G401.6 (cell line): ENCODE measurements around the gene PTPRT.

Experiments used
- FAIRE-seq: peaks from 2 replicates; lab custom pipeline; 2012; peaks lifted over from hg19 to GRCh38; lab: Jason Lieb, UNC

PTPRT gene

DNA sequence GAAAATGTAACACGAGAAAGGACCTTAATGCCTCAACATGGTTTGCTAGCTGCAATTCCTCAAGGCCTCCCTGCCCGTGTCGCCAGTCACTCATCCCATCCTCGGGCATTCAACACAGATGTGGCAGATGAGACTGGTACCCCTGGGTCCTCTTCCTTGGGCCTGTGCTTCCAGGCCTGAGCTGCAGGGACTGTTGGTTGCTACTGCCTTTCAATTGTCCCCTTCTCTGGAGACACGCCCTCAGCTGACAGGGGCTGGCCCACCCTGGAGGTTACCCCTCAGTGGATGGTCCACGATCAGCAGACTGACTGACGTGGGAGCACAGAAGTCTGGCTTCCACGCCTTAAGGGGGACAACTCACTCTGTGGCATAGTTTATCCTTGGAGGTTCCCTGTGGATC is 1076.5 kb downstream of the PTPRT start:
- FAIRE-seq = no peak

DNA sequence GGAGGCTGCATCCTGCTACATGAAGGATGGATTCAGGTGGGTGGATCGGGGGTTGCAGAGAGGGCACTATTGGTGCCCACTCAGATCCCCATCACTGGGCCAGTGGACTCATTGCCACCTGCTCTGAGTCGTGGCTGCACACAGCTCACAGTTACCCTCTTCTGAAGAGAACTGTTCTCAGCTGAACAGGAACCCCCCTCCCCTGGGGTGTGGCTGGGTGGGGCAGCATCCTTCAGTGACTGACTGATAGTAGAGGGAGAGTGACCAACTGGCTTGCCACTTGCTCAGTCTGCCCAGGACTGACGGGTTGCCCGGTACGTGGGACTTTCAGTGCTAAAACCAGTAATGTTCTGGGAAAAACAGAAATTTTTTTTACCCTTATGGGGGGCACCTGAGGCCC is 1077.5 kb downstream of the PTPRT start:
- no peak for FAIRE-seq

GRCh38 chr20:42111349-42111748 is 1078.4 kb downstream of the PTPRT start:
- no peak for FAIRE-seq

GRCh38 chr20:42110301-42110700 is 1079.4 kb downstream of the PTPRT start:
- no peak for FAIRE-seq

DNA sequence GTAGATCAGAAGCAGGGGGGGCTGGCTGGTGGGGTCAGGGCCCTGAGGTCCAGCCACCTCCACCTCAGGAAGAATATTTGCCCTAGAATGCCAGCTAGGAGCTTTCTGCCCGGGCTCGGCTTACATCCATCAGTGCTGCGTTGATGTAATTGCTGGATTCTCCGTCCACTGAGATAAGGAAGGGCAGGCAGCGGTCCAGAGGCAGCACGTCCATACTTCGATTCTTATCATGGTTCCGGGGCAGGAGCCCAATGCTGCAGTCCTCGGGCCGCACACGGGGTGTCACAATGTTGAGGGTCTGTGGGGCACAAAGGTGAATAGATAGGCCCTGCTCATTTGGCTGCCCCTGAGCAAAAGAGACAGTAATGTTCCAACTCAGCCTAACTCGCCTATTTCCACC is 1087.7 kb downstream of the PTPRT start:
- FAIRE-seq = no peak

GRCh38 chr20:42100137-42100704 is 1089.5 kb downstream of the PTPRT start:
- FAIRE-seq = no peak

DNA sequence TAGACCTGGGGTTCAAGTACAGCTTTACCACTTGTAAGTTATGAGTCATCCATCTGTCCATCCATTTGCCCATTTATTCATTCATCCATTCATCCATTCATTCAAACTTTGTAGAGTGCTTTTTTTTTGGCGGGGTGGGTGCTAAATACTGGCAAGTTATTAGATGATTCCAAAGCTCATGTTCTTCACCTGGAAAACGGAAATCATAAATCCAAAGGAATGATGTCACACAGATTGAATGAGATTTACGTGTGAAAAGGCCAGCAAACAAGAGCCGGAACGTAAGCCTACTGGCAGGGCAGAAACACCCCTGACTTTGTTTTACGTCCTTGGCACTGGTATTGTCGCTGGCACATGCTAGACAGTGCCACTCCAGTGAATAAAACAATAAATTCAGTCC is 1090.6 kb downstream of the PTPRT start:
- FAIRE-seq = no peak

GRCh38 chr20:42098418-42098817 is 1091.3 kb downstream of the PTPRT start:
- FAIRE-seq = no peak

DNA sequence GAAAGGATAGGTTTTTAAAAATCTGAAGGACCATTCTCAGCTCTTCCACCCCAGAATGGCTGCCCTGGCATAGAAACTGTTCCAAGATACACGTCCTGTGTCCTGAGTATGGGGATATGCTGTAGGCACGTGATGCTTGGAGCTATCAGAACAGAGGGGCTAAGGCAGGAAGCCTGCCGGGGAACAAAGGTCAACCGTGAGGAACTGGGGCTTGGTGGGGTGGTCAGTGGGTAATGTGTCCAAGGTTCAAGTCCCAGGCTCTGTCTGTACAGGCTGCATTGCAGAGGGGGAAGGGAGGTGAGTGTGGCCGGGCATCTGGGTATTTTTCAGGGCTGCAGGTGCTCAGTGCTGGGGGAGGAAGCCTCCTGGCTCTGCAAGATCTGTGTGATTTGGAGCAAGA is 1092.0 kb downstream of the PTPRT start:
- FAIRE-seq = no peak

- FAIRE-seq = no peak
These were observed 1094.5 kb downstream of the PTPRT start for GRCh38 chr20:42095221-42095620.

- no peak for FAIRE-seq
These were observed 1095.9 kb downstream of the PTPRT start for GRCh38 chr20:42093542-42094440.

DNA sequence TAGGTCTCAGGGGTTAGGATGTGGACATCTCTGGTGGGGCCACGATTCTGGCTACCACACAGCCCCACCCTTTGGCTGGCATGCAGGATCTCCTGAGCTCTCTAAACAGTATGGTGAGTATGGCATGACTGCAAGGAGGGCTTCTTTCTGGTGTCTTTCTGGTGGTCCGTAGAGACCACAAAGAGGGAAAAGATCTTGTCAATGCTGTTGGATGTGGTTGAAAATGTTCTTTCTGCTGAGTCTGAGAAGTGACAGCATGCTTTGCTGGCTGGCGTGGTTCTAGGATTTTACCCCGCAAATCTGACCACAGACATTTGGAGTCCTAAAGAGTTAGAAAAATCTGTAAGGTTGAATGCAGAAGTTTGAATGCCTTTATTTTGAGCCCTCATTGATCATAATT is 1096.7 kb downstream of the PTPRT start:
- no peak for FAIRE-seq

DNA sequence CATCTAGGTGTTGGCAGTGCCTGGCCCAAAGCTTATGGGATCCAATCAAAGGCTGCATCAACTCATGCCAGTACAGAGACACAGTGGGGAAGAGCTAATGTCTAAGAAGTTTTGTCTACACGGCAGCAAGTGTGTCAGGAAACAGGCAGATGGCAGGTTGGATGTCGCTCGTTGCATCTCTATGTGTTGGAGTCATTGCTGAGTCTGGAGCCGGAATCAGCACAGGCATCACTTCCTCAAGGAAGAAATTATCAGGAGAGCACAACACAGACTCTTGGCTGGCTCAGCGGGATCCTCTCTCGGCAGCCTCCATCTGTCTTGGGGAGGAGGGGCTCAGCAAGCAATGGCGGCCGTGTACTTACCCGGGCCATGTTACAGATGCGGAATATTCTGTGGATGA is 1104.3 kb downstream of the PTPRT start:
- no peak for FAIRE-seq

GRCh38 chr20:42083280-42083679 is 1106.4 kb downstream of the PTPRT start:
- no peak for FAIRE-seq

DNA sequence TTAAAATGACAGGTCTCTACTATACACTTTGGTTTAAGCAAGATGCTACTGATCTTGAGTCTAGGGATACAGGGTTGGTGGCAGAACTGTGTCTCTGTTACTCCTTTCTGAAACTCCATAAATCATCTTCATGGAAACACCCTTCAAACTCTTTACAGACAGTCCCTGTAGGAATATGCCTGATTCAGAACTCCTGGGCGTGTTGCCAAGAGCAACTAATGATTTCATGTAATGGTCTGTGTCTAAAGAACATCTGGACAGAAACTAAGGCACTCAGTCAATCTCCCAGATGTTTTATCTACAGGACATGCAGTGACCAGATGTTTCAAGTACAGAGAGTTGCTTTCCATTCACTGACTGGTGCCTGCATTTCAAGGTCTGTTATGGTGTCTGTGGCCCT is 1107.1 kb downstream of the PTPRT start:
- FAIRE-seq = no peak

GRCh38 chr20:42080956-42081355 is 1108.8 kb downstream of the PTPRT start:
- no peak for FAIRE-seq

- no peak for FAIRE-seq
These were observed 1114.8 kb downstream of the PTPRT start for GRCh38 chr20:42074944-42075343.

- FAIRE-seq = no peak
These were observed 1122.1 kb downstream of the PTPRT start for GRCh38 chr20:42067596-42067995.

DNA sequence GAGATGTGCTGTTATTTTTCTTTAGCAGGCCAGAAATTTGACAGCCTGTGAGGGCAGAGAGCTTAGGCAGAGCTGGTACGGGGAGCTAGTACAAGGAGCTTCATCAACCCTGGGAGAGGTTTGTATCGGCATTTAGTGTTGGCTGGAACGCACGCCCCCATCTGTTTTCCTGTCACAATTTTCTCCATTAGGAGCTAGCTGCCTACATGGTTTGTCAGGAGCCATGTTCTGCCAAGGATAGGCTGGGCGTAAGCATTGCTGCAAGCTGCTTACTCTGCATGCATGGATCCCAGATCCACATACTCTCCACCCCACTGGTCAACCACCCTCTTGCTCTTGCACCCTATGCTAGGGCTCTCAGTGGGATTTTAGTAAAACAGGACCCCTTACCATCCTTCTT is 1122.5 kb downstream of the PTPRT start:
- FAIRE-seq = no peak

DNA sequence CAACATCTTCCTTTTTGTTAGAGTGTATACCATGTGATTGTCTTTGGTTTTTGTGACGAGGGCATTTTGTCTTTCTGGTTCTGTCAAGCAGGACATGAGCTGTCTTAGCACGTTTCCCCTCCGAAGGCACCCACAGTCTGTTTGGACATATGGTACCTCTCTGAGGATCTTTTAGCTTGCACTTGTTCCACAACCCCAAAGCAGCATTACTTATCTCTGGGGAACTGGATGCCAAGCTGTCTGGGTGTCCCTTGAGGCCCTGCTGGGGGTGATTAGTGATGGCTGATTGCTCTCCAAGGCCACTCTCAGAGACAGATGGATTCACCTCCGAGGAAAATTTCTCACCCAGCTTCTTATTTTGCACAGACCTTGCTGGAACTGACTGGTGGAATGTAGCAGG is 1126.6 kb downstream of the PTPRT start:
- FAIRE-seq = no peak

DNA sequence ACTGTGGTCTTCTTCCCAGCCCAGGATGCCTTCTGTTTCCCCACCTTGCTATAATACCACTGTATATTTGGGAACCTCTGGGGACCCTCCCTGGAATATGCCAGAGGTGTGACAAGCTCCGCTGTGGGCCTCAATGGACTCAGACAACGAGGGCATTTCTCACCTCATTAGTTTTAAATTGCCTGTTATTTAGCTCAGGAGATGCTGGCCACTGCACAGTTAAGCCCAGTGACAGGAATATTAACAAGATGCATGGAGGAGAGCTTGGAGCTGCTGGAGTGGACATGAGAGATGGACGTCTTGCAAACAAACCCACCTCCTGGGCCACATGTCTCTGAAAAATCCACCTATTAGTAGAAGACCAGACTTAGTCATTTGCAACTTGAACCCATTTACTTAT is 1136.4 kb downstream of the PTPRT start:
- no peak for FAIRE-seq

DNA sequence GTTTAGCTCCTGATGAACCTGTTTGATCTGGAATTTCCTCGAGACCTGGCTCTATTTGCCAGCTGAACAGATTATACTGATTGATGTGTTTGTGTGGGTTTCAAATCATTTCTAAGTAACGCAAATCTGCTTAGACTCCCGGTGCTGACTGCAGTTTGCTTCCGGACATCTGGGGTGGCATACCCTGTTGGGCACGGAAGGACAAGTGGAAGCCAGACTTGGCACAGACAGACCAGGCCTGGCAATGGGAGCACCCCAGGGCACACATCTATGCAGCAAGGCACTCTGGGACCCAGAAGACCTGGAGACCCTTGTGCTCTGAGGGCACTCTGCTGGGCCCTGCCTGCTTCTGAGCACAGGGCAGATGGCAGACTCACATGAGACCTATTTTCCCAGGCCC is 1137.8 kb downstream of the PTPRT start:
- FAIRE-seq = no peak

- FAIRE-seq = no peak
These were observed 1143.2 kb downstream of the PTPRT start for GRCh38 chr20:42046371-42047085.
